Keratinocyte (primary cell): Measurements from ENCODE around the gene ZNF445.

Source experiments
- CTCF ChIP-seq, 3 experiments: IDR thresholded peaks in 1 of 3; conservative IDR thresholded peaks in 1 of 3; optimal IDR thresholded peaks in 1 of 3; 2 replicates in 2 of 3; 3 replicates in 1 of 3; pipeline versions ENCODE3 to v1.5.1; 2011; ENCODE audit warnings: low read length in 3 of 3, mild to moderate bottlenecking in 3 of 3, moderate library complexity in 2 of 3, control low read depth in 1 of 3, inconsistent platforms in 1 of 3; ENCODE audit not compliant: insufficient read depth in 2 of 3; ENCODE audit errors: extremely low read depth in 1 of 3
- EZH2 ChIP-seq: IDR thresholded peaks from one replicate; pipeline ENCODE4 v1.6.1; 2012; ENCODE audit warnings: inconsistent platforms, mild to moderate bottlenecking, low read length, moderate library complexity

- TF ChIP-seq CTCF (optimal IDR thresholded peaks at IDR 0.05 in 1 of 3, IDR thresholded peaks at IDR 0.05 in 1 of 3, conservative IDR thresholded peaks at IDR 0.05 in 1 of 3; ENCODE audit: extremely low read depth in 1 of 3, insufficient read depth in 2 of 3, low read length in 3 of 3), result no peak
- no peak for TF ChIP-seq EZH2
Observed at GRCh38 chr3:44424758-44425157, 52.7 kb downstream of the ZNF445 start.
